IPS-NIHi7 (cell line): ENCODE measurements around the gene TNS3.

Experiments
- DNase-seq: peaks from one replicate; pipeline ENCODE4 v3.0.0; 2012; ENCODE audit warnings: mixed read lengths; ENCODE audit errors: extremely low spot score

TNS3 gene

DNA sequence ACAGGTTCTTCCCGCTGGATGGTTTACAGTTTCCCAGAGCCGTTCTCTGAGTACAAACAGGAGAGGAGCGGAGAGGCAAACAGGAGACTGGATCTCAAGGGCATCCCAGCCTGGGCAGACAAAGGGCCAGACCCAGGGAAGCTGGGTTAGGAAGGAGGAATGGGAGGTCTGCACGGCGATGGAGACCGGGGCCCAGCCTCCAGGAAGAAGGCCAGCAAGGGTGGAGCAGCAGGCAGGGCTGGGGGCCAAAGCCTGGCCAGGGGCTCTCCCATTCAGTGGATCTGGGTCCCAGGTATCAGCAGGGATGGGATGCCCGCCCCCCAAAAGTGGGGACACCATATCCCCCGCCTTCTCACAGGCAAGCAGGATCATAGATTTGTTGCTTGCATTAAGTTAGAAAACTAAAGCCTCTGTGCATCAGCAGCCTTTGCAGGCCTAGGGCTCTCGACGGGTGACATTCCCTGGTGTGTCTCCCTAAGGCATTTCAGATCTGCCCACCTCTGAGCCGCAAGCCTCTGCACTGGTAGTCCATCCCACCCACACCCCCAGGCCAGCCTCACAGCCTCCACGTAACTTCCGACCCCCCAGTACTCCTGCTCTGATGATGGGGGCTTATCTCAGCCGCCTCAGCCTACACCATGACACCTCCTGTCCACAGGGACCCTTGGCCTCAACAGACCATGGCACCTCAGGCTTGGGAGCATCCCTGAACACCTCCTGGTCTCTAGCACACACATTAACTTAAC lies 59.9 kb downstream of the TNS3 start:
- DNase-seq: no peak

DNA sequence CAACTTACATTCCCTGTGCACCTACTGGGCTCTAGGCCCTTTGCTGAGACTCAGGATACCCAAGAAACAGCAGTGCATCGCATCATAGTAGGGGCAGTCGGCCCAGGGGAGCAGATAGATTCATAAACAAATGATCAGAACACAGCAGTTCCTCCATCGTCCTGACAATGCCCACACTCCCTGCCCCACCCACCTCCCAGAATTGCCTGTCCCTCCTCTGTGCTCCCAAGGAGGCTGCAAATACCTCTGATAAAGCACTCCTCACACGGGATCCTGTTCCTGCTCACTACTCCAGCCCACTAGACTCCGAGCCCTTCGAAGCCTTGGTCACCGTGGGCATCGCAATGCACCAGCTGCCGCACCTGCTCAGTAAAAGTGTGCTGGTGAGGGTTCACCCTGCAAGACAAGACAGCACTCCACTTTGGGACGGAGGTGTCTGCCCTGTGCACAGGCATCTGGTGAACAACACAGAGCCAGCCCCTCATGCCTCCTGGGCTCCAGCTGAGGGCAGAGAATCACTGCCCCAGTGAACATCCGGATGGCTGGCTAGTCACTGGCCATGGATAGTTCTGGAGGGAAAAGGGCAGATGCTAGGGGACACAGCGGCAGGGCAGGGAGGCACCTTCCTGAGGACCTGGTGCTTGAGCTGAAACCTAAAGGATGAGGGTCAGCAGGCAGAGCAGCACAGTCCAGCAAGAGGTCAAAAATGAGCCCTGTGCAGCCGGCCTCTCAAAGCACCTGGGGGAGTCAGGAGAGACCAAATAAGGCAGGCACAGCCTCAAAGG lies 60.7 kb downstream of the TNS3 start:
- DNase-seq: no peak

DNA sequence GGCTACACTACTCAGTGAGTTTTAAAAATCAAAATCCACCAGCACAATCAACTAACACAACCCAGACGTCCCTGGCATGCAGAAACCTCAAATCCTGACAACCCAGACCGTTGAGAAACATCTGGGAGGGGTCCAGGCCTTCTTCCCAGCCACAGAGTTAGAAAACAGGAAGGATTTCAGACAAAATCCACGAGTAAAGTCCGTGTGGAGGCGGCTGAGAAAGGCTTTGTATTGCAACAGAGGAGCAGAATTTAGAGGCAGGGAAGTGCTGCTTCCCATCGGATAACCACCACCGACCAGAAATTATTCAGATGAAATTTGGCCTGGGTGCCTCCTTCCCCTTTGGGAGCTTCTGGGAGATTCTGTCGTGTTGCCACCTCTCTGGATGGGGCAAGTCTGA lies 61.5 kb downstream of the TNS3 start:
- DNase-seq: no peak

DNA sequence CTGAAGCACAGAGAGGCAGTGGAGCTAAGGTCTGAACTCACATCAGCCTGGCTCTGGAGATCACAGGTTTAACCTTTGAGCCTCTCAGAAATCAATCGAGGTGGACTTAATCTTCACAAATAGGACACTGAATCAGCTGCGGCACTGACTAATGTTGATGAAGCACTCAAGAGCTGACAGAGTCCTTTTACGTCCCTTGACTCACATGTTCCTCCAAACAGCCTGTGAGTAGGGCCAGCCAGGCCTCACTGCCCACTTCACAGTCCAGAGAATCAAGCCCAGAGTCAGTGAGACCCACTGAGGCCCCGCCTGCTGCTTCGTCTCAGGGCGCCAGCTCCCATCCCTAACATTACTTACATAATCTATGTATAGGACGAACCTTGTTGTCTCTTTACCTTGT lies 63.1 kb downstream of the TNS3 start:
- DNase-seq: no peak

DNA sequence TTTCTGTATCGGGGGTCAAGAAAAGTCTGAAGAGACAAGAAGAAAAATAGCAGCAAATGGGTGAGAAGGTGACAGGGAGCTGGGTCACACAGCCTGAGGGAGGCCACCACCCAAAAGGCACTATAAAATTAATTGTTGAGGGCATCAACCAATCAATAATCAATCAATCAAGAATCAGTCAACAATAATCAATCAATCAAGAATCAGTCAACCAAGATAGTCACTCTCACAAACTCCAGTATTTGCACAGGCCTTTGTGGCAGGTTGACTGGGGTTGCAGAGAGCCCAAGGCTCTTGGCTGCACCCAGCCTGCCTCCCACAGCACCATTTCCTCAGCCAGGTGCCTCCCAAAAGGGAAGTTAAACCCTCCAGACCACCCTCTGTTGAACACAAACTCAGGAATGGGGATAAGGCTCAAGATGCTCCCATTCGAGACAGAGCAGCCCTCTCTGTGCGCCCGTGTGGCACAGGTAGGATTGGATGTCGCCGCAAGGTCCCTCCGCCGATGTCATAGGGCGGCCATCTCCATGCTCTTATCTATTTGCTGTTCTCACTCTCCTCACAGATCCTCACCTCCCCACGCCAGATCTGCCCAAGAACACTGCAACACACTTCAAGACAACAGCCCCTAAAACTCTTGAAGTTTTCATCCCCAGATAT lies 64.0 kb downstream of the TNS3 start:
- DNase-seq: no peak

DNA sequence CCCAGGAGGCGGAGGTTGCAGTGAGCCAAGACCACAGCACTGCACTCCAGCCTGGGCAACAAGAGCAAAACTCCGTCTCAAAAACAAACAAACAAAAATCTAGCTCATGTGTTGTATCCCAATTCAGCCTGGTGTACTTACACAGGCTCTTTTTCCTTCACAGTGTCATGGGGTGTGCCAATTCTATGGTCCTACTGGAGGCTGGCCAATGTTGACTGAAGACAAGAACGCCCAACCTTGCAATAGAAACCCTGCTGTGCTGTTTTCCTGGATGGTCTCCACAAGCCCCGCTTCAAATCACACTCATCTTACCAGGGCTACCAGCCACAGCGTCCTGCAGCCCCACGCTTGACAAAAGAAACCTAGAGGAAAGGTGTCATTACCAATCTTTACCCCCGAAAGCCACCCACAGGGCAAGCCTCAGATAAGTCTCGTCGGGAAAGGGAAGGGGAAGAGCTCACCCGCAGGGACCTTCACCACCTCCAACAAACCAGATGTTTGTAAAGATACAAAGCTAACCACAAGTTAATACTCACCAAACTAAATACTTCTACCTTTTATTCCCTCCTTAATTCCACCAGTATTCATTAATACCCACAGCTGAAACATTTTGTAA lies 64.8 kb downstream of the TNS3 start:
- DNase-seq: no peak

DNA sequence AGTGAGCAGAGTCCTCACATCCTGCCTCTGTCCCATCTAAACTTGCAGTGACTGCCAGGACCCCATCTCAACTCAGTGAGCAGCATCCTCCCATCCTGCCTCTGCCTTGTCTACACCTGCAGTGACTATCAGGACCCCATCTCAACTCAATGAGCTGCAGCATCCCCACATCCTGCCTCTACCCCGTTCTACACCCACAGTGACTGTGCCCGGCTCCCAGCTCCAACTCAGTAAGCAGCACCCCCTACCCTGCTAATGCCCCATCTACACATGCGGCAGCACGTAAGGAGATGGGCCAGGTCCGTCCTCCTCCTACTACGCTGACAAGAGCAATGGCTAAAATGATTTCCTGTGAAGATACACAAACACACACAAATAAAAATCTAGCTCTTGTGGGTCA lies 65.5 kb downstream of the TNS3 start:
- DNase-seq: no peak

DNA sequence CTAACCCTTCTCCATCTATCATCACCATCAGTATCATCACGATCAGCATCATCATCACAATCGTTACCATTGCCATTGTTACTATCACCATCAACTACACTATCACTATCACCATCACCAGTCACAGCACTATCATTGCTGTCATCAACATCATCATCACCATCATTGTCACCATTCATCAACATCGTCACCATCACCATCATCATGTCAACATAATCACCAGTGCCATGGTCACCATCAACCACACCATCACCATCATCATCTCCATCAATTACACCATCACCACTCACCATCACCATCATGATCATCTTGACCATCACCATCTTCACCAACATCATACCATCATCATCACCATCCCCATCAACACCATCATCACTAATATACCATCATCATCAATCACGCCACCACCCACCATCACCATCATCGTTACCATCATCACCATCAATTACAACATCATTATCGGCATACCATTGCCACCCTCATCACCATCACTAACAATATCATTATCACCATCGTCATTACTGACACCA lies 66.5 kb downstream of the TNS3 start:
- no peak for DNase-seq

DNA sequence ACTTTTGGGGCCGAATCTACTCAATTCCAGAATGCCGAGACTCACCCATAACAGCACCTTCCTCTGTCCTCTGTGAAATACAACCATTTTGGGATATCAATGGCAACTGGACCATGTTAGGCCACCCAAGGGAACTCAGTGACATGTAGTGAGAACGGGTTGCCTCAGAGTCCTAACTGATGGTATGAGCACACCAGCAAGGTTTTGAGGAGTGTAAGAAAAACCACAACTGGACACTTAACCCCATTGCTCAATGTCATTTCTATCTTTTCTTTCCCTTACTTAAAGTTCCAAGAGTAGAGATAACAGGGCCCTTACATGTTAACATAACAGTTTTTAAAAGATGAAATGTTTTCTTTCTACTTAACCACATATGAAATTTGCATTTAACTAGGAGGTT lies 67.1 kb downstream of the TNS3 start:
- no peak for DNase-seq

DNA sequence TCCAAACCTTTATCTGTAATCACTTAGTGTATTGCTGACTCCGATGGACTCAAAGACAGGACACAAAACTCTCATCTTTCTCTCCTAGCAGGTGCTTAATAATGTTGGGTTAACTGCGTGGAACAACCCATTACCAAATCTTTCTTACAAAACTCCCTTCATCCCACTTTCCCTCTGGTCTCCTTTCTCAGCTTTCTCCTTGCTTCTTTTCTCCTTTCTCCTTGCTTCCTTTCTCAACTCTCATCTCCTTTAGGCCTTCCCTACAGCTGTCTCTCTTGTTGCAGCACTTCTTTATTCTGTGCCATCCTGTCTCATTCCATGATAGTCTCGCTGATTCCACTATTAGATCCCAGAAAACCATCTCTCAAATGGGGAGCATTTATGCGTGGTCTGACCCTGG lies 67.5 kb downstream of the TNS3 start:
- DNase-seq: no peak

DNA sequence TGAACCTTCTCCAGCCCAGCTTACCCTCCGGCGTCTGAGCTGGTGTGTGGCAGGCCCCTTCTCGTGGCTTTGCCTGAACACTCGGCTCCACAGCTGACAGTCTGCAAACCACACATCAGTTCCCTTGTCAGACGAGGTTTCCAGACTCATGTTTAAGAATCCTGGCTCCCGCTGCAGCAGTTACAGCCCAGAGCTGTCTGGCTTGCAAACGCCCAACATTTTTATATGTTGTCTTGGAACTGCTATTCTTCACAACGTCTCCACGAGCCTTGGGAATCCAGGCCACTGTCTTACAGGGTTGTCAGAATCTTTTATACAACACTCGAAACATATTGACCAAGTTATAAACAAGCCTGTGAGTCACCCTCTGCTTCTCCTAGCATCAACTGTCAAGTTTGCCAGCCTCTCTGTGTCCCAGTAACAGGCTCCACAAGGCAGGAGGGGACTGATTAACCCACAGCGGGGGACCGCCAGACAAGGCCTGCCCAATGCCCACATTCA lies 68.1 kb downstream of the TNS3 start:
- DNase-seq: no peak

DNA sequence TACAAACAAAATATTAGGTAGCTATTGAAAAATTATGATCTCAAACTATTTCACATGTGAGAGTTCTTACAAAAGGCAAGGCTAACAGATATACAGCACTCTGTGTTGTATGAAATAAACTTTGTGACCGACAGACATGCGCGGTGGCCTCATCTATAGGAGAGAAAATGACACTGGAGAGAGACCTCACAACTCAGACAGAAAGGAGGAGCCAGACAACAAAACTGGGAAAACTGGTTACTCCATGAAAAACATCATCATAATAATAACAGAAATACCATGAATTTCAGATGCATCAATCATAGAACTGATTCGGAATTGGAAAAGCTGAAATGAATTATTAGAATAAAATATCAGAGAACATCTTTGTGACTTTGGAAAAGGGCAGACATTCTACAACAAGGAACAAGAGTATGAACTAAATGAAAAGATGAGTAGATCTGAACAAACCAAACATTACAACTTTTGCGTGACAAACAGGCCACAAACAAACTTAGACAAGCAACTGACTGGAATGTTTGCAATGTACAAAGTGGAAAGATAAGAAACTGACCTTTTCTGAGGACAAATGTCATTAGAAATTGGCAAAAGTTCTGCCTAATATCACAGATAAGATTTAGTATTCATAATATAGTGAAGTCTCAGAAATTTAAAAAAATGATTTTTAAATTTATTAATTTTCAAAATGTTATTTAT lies 69.3 kb downstream of the TNS3 start:
- DNase-seq: no peak

DNA sequence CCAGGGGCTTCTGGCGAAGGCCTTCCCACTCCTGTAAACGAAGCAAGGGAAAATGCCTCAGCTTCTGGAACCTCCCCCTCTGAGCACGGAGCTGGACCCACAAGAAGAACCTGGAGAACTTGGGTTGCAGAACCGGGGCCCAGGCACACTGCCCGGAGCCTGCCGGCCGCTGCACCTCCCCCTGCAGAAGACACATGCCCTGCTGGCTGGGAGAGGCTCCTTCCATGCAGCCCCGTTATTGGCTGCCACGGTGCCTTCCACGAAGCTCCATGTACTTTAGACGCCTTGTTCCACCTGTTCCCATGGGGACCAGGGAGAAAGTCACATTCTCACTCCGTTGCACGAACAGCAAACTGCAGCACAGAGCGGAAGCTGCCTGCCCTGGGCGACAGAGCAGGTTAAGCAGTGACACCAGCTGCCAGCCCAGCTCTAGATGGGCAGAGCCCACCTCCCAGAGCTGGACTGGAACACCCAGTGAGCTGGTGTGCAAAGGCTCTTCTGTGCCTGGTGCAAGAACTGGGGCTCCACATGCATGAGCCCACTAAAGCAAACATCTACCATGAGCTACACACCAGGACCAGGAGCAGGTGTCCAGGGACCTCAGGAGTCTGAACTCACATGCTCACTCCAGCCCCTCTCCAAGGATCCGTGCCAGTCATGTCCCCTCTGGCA lies 70.1 kb downstream of the TNS3 start:
- no peak for DNase-seq

DNA sequence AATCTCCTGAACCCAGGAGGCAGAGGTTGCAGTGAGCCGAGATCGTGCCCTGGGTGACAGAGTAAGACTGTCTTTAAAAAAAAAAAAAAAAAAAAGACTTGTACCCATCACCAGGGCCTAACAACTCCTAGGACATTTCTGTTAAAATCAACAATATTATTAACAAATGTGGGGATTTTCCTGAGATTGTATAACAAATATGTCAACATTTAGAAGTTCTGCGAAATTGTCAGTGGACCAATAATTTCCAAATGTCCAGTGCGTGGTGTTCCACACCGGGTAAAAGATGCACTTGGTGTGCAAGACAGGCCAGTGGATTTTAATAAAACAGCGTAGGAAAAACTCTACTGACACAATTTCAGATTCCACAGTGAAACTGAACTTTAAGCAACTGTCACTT lies 71.1 kb downstream of the TNS3 start:
- DNase-seq: no peak

DNA sequence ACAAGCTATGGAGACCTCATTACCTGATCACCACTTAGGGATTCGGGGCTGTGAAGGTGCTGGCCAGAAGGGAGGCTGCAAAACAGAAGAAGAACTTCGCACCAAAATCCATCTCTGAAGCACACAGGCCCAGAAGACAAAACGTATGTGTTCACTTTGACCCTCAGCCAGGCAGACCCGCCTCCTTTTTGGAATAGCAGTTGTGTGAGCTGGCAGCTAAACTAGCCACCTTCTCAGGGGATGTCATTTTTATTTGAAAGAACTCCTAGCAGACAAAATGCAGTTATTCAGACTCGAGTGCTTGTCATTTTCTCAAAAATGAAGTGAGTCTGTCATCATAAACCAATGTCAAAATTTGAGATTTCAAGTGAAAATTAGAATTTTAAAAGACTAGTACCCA lies 71.7 kb downstream of the TNS3 start:
- no peak for DNase-seq

DNA sequence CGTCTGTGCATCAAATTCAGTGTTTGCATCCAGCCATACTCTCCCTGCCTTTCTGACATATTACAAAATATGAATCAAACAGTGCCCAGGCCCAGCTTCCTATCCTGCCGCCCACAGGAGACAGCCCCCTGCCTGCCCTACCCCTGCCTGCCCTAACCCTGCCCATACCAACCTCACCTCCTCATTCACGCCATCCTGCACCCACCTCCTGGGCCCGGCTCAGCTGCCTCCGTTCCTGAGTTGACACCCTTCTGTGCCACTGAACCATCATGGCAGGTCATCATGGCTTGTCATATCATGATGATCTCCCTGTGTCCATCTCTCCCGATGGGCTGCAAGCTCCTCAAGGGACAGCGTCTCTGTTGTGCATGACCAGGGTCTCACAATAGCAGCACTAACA lies 72.3 kb downstream of the TNS3 start:
- DNase-seq: no peak

DNA sequence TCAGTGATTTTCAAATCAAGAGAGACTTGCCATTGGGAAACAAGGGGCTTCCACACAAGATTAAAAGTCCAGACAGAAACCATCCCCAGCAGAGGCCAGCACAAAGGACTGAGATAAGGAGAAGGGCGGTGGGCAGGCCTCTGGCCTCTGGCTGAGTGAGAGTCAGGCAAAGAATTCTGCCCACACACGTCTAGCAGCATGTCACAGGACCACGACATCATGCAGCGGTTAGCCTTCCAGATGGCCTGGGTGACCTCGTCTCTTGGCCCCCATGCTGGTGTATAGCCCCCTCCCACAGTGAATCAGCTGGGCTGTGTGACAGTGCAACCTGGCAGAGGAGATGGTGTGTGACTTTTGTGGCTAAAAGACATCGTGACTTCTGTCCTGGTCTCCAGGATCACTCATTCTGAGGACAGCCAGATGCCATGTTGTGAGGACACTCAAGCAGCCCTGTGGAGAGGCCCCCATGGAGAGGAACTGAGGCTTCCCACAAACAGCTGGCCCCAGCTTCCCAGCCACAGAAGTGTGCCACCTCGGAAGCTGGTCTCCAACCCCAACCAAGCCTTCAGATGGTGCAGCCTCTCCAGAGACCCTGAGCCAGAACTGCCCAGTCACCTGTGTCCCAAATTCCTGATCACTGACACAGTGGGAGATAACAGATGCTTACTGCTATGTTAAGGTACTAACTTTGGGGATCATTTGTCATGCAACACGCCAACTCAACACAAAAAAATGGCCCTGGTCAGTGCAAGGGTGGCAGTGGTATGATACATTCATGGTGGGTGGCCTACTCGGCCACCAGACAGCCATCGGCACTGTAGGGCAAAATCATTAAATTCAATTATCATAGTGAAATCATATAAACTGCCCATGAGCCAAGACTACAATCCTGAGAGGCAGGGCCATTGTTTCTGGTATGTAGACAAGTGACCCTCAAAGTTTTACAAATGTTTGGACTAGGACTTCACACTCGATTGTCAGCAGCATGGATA lies 73.2 kb downstream of the TNS3 start:
- DNase-seq: no peak

DNA sequence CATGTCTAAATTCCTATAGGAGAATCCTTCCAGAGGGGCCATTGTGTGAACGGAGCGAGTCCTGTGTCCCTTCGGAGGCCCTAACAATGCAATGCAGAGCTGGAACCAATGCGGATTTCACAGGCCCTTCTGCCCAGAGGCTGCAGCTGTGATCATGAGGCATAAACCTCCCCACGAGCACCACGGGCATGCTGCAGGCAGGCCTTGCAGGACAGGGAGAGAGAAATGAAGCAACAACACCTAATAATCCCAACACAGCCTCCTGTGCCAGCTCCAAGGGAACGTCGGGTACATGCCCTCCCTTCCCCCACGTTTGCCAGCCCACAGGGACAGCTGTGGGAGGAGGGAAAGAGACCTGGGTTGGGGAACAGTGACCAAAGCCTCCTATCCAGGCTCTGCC lies 74.4 kb downstream of the TNS3 start:
- DNase-seq: no peak
